ENCODE data around the gene TPSAB1. TPM values are rescaled to one million over a fixed set of nuclear protein-coding genes. Genes with fewer than 3 reads are reported as not detected.
"Not testable (repeated sequence)": the region's sequence is repeated elsewhere in the genome, so short reads cannot be mapped to it uniquely, and the experiment has no call there.

TPSAB1 gene
- total RNA-seq = not detected in 2 replicates

DNA sequence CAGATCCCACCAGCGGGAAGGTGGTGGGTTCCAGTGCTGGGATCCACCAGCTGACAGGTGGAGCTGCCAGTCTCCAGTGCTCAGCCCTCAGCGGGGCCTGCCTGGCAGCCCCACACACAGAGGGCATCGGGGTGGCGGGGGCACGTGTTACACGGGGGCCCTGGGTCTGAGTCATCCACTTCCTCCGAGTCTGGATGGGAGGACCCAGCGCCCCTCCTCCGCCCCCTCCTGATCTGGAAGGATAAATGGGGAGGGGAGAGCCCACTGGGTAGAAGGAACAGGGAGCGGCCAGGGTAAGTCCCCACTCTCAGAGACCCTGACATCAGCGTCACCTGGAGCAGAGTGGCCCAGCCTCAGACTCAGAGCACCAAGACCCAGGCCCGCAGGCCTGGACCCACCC, at the start of gene TPSAB1:
Gene TPSAB1 (plus strand): TSS at position 270 of the 400 bp plus-strand sequence. CDS start 234 bp downstream, outside the sequence.
- DNase-seq (ENCODE audit: extremely low read depth, low read depth, low spot score) = not testable (repeated sequence)

DNA sequence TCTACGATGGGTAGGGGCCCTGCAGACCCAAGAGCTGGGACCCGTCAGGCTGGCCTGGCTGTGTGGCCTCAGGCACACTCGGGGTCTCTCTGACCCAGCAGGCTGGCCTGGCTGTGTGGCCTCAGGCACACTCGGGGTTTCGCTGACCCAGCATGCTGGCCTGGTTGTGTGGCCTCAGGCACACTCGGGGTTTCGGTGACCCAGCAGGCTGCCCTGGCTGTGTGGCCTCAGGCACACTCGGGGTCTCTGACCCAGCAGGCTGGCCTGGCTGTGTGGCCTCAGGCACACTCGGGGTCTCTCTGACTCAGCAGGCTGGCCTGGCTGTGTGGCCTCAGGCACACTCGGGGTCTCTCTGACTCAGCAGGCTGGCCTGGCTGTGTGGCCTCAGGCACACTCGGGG, 49.7 kb upstream of the TPSAB1 start:
- DNase-seq (ENCODE audit: extremely low read depth, low read depth, low spot score) = not testable (repeated sequence)

DNA sequence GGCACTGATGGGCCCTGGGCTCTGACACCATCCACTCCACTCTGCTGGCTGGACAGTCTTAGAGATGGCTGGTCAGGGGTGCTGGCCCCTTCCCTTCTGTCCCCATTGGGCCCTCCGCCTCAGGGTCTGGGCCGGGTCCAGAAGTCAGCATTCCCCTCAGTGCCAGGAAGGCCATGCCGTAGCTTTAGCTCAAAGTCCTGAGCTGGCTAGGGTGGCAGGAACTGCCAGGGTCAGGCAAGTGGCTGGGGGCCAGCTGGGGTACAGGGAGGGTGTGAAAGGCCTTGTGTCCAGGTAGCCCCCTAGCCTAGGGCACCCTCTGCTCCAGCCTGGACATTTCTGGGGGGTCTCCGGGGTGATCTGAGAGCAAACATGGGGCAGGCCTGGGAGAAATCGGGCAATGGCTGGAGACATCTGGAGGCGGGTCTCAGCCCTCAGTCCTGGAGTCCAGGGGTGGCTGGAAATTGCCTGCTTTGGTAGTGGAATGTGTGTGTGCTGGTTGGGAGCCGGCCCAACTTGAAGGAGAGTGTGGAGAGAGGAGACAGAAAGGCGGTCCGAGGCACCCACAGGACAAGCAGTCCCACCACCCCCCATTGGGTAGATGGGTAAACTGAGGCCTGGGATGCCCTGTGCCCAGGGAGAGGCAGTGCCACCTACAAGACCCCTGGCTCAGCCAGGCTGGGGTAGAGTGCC, 48.0 kb upstream of the TPSAB1 start:
- DNase-seq (ENCODE audit: extremely low read depth, low read depth, low spot score) = no peak

DNA sequence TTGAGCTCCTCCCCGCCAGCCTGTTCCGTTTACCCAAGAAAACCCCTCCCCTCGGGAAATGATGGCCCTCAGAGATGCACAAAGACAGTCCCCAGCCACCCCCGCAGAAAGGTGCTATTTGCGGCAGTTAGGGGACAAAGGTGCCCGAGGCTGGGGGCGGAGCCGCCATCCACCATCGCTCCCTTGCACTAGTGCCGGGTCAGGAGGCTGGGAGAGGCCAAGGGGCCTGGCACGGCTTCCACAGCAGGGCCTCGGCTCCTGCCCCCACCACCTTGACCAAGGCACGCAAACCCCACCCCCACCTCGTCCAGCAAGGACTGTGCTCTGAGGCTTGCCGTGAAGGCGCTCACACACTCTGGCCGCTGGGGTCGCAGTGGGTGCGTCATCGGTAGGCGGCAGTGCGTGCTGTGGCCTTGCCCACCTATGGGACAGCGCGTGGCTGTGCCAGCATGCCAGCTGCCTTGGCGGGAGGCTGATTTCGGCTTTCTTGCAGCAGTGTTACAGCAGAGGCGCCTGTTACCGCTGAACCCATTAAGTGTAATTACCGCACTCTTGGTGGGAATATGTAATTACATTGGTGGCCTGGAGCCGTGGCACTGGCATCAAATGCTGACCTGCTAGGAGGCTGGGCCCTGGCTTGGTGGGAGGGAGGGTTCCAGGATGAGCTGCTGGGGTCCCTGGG, 47.2 kb upstream of the TPSAB1 start:
- no peak for DNase-seq (ENCODE audit: extremely low read depth, low read depth, low spot score)

DNA sequence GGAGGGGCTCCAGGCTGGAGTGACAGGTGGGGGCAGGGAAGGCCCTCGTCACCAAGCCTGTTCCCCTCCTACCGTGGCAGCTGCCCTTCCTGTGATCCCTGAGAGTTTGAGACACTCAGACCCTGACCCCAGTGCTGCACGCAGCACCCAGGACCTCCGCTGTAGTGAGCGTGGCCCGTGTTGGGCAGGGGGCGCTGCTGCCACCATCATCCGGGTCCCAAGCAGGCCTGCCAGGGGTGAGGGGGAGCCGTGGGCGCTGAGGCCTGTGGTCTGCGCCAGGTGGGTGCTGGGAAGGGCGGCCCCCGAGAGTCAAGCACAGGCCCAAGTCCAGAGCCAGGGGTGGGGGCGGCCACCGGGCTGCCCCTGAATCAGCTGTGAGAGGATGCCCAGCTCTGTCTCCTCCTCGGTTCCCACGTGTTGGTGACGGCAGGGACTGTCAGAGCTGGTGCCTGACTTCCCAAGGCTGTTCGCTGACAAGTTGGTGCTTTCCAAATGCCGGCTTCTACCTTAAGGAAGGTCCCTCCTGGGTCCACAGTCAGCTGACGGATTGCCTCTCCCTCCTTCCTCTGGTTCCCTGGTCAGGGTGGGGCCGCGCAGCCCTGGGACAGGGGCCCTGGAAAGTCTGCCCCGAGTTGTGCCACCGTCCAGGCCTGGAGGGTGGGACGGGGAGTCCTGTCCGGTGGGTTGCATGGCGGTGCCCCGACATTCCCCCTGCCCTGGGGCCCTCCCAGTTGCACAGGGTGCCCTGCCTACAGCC, 46.5 kb upstream of the TPSAB1 start:
- no peak for DNase-seq (ENCODE audit: extremely low read depth, low read depth, low spot score)

DNA sequence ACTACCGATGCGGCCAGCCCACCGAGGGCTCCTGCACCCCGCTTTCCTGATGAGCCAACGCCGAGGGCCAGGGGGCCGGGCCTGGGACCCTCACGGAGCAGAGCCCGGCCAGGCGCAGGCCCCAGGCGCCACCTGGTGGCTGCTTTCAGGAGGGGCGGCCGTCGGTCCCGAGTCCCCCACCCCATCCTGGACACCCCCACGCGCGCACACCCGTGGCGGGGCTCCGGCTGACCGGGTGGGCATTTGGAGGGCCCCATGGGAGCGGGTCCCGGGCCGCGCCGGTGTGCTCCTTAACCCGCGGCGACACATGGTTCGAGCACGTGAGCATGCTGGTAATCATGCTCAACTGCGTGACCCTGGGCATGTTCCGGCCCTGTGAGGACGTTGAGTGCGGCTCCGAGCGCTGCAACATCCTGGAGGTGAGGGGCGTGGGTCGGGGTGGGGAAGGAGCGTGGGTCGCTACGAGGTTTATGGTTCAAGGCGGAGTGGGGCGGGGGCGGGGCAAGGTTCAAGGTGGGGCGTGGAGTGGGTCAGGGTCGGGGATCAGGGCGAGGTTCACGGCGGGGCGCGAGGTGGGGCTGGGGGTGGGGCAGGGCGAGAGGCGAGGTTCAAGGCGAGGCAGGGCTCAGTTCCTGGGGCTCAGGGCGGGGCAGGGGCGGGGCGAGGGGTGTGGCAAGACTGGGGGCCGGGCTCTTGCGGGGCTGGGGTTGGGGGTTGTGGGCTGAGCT, 45.7 kb upstream of the TPSAB1 start:
- no peak for DNase-seq (ENCODE audit: extremely low read depth, low read depth, low spot score)

DNA sequence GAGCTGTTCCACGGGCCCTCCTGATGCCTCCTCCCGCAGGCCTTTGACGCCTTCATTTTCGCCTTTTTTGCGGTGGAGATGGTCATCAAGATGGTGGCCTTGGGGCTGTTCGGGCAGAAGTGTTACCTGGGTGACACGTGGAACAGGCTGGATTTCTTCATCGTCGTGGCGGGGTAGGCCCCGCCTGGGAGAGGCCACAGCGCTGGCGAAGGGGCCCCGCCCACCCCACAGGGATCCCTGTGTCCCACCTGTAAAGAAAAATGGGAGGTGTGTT, 45.2 kb upstream of the TPSAB1 start:
- DNase-seq (ENCODE audit: extremely low read depth, low read depth, low spot score) = no peak

DNA sequence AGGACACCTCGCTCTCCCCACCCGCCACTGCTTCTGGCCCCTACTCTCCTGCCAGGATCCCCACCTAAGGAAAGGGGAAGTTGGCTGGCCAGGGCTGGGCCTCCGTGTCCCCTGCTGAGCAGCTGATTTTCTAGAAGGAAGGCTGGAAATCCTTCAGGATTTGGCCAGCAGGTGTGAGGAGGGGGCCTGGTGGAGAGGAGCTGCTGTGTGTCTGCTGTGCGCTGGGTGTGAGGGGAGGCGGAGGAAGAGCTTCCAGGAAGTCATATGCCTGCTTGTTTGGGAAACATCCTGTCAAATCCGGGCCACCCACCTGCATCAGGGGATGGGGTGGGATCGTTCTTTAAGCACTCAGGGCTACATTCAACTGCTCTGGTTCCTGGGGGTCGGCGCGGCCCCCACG, 44.0 kb upstream of the TPSAB1 start:
- no peak for DNase-seq (ENCODE audit: extremely low read depth, low read depth, low spot score)

DNA sequence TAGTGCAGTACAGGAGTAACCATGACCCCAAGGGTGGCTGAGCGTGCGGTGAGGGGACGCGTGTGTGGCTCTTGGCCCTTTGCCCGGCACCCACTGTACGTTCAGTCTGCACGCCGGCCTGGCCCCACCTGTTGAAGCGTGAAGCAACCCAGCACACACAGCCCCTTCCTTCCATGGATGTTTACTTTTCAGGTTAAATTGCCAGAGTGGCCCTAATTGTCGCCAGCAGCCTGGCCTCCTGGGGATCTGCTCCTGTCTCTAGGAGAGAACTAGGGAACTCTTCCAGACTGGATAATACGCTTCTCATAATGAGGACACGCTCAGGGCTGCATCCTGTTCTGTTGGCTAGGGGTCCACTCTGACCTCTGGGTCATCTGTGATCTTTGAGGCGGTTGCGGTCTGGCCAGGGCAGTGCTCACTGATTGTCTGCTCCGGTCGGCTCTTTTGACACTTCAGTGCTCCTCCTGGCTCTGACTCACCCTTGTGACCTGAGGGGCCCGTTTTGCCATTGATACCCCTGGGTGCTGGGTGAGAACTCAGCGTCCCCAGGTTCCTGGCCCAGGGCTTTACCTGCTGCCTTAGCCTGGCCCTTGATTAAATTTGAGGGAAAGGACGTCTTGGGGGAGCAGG, 43.2 kb upstream of the TPSAB1 start:
- DNase-seq (ENCODE audit: extremely low read depth, low read depth, low spot score) = no peak

DNA sequence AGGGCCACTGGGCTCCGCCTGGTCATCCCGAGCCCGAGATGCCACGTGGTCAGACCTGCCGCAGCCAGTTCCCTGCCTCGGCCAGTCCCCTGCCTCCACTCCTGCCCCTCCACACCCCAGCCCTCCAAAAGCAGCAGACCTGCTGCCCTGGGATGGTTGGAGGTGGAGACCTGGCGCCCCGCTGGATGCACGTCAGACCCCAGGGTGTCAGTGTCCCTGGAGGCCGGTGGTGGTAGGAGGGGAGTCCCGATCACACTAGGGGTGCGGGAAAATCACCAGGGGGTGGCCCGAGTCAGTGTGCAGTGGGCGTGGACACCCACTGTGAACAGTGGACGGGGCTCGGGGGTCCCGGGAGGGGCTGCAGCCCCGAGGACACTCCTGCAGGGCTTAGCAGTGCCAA, 42.3 kb upstream of the TPSAB1 start:
- no peak for DNase-seq (ENCODE audit: extremely low read depth, low read depth, low spot score)

DNA sequence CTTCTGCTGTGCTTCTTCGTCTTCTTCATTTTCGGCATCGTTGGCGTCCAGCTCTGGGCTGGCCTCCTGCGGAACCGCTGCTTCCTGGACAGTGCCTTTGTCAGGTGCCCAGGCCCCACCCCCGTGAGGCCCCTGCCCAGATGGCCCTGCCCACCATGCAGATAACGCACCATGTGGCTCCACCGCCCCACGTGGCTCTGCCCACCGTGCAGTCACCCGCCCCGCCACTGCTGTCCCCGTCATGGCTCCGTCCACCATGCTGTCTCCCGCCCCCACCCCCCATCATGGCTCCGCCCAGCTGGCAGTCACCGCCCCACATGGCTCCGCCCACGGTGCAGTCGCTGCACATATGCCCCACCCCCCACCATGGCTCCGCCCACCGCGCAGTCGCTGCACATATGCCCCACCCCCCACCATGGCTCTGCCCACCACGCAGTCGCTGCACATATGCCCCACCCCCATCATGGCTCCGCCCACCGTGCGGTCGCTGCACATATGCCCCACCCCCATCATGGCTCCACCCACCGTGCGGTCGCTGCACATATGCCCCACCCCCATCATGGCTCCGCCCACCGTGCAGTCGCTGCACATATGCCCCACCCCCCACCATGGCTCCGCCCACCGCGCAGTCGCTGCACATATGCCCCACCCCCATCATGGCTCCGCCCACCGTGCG, 41.7 kb upstream of the TPSAB1 start:
- not testable (repeated sequence) for DNase-seq (ENCODE audit: extremely low read depth, low read depth, low spot score)

DNA sequence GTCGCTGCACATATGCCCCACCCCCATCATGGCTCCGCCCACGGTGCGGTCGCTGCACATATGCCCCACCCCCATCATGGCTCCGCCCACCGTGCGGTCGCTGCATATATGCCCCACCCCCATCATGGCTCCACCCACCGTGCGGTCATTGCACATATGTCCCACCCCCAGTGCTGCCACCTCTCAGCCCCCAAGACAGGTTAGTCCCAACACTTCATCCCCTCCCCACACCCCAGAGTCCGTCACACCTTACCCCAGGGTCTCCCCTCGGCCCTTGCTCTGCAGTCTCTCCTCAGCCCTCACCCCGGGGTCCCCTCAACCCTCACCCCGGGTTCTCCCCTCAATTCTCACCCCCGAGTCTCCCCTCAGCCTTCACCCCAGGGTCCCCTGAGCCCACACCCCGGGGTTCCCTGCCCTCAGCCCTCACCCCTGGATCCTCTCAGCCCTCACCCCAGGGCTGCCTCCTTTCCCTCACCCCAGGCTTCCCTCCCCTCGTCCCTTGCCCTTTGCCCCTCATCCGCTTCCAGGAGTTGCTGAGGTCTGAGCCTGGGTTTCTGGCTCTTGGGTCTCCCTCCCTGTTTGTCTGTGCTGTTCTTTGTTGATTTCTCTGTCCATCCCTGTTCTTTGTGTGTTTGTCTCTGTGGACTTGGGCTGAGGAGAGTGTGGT, 41.0 kb upstream of the TPSAB1 start:
- no peak for DNase-seq (ENCODE audit: extremely low read depth, low read depth, low spot score)

DNA sequence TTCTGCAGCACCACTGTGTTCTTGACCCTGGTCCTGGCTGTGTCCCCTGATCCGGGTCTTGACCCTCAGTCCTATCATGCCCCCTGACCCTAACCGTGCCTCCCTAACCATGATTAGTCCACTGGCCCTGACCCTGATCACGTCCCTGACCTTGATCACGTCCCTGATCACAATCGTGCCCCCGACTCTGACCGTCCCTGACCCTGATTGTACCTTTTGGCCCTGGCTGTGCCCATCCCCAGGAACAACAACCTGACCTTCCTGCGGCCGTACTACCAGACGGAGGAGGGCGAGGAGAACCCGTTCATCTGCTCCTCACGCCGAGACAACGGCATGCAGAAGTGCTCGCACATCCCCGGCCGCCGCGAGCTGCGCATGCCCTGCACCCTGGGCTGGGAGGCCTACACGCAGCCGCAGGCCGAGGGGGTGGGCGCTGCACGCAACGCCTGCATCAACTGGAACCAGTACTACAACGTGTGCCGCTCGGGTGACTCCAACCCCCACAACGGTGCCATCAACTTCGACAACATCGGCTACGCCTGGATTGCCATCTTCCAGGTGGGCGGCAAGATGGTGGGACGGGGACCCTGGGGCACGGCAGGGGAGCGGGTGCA, 40.4 kb upstream of the TPSAB1 start:
- DNase-seq (ENCODE audit: extremely low read depth, low read depth, low spot score) = no peak

DNA sequence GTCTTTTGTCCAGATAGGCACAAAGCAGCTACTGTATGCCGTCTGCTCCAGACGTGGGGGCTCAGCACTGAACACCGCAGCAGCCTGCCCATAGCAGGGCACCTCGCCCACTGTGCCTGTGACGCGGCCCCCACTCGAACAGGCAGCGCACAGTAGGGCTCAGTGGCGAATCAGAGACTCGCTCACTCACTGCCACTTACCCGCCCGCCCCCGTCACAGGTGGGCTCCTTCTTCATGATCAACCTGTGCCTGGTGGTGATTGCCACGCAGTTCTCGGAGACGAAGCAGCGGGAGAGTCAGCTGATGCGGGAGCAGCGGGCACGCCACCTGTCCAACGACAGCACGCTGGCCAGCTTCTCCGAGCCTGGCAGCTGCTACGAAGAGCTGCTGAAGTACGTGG, 39.1 kb upstream of the TPSAB1 start:
- DNase-seq (ENCODE audit: extremely low read depth, low read depth, low spot score) = no peak

DNA sequence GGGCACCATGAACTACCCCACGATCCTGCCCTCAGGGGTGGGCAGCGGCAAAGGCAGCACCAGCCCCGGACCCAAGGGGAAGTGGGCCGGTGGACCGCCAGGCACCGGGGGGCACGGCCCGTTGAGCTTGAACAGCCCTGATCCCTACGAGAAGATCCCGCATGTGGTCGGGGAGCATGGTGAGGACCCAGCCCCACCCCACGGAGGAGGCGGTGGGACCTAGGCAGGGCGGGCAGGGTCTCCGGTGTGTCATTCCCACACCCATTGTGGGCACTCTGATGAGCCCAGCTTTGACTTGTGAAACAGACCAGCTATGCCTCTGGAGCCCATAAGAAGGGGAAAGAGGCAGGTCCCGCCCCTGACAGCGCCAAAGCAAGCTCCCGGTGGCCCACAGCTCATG, 38.2 kb upstream of the TPSAB1 start:
- no peak for DNase-seq (ENCODE audit: extremely low read depth, low read depth, low spot score)

DNA sequence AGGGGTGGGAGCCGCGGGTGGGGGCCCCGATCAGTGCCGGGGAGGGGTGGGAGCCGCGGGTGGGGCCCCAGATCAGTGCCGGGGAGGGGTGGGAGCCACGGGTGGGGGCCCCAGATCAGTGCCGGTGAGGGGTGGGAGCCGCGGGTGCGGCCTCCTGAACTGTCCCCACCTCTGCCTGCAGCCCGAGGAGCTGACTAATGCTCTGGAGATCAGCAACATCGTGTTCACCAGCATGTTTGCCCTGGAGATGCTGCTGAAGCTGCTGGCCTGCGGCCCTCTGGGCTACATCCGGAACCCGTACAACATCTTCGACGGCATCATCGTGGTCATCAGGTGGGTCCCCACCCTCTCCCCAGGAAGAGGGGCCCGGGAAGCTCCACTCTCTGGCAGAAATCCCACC, 35.6 kb upstream of the TPSAB1 start:
- DNase-seq (ENCODE audit: extremely low read depth, low read depth, low spot score) = no peak

DNA sequence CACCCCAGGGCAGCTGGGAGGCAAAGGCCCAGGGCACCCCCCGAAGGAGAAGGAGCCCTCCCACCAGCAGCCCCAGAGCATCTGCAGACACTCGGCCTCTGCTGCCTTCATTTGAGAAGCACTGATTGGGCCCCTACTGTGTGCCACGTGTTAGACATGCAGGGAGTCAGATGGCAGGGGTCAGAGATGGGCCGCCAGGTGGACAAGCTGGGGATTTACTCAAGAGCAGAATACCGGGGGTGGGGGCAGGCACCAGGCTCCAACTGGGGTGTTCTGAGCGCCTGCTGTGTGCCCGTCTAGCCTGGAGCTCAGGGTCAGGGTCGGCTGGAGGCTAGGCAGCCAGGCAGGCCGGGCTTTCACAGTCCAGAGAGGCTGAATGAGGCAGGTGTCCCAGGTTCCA, 34.2 kb upstream of the TPSAB1 start:
- DNase-seq (ENCODE audit: extremely low read depth, low read depth, low spot score) = no peak

DNA sequence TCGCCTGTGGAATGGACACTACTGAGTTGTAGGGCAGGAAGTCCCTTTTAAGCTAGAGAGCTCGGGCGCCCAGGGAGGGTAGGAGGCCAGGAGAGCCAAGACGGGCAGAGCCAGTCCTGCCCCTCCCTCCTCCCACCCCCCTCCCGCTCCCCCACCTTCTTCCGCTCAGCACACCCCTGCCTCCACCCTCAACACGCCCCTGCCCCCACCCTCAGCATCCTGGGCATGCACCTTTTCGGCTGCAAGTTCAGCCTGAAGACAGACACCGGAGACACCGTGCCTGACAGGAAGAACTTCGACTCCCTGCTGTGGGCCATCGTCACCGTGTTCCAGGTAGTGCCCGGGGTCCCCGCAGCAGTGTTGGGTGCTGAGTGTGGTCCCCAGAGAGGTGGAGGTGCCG, 33.7 kb upstream of the TPSAB1 start:
- no peak for DNase-seq (ENCODE audit: extremely low read depth, low read depth, low spot score)

DNA sequence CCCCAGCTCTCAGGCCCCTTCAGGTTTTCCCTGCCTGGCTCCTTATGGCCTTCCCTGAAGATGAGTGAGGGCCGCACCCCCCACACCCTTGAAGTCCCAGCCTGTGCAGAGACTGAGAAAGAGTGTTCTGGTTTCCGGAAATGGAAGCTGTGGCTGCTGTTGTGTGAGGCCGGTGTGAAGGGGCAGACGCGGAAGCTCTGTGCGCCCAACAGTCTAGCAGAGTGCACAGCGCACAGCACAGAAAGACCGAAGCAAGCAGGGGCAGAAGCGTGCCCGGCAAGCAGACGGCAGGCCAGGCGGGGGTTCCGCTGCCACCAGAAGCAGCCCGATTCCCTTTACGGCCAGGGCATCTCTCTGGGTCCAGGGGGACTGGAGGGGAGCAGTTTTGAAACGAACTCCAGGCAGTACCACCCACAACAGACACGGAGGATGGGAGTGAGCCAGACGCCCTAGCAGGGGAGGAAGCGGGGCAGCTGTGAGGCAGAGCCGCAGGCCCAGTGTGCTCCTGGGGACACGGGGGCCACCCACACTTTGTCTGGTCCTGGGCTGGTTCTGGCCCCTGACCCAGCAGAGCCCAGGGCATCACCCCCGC, 32.2 kb upstream of the TPSAB1 start:
- DNase-seq (ENCODE audit: extremely low read depth, low read depth, low spot score) = no peak
